ENCODE results near the gene SLC50A1.

Gene SLC50A1

GRCh38 chr1:155170101-155170785 lies 34.6 kb downstream of the SLC50A1 start:
- DNase-seq (ENCODE audit: low read depth in 2 of 2), result no peak

- DNase-seq (ENCODE audit: low read depth in 2 of 2), result no peak
Observed at GRCh38 chr1:155170806-155171205, 35.2 kb downstream of the SLC50A1 start.

GRCh38 chr1:155171836-155172731 lies 36.4 kb downstream of the SLC50A1 start:
- DNase-seq (ENCODE audit: low read depth in 2 of 2), result no peak

GRCh38 chr1:155172732-155173477 lies 37.3 kb downstream of the SLC50A1 start, which contains the start of gene KRTCAP2:
Gene KRTCAP2, minus strand, starts transcription at chr1:155173304. Its CDS starts 80 bp downstream, at chr1:155173224.
- peak; percentile 86 to 93 for DNase-seq (ENCODE audit: low read depth in 2 of 2)

GRCh38 chr1:155173478-155174323 lies 38.0 kb downstream of the SLC50A1 start, which contains the start of gene TRIM46:
Gene TRIM46, plus strand, starts transcription at chr1:155173849. Its CDS starts 118 bp downstream, at chr1:155173967.
- DNase-seq (ENCODE audit: low read depth in 2 of 2), result peak; percentile 64 to 68

- DNase-seq (ENCODE audit: low read depth in 2 of 2), result peak; percentile 18 to 35
Observed at GRCh38 chr1:155174324-155175280, 39.0 kb downstream of the SLC50A1 start.

- no peak for DNase-seq (ENCODE audit: low read depth in 2 of 2)
Observed at GRCh38 chr1:155175281-155175926, 39.8 kb downstream of the SLC50A1 start.

- DNase-seq (ENCODE audit: low read depth in 2 of 2), result no peak
Observed at GRCh38 chr1:155175927-155176371, 40.3 kb downstream of the SLC50A1 start.

- DNase-seq (ENCODE audit: low read depth in 2 of 2), result peak; percentile 86 to 90
Observed at GRCh38 chr1:155176544-155177071, 41.0 kb downstream of the SLC50A1 start.

GRCh38 chr1:155177192-155177917 lies 41.7 kb downstream of the SLC50A1 start:
- DNase-seq (ENCODE audit: low read depth in 2 of 2), result no peak

- no peak for DNase-seq (ENCODE audit: low read depth in 2 of 2)
Observed at GRCh38 chr1:155177918-155178281, 42.2 kb downstream of the SLC50A1 start.

- no peak for DNase-seq (ENCODE audit: low read depth in 2 of 2)
Observed at GRCh38 chr1:155178441-155179111, 42.9 kb downstream of the SLC50A1 start.

GRCh38 chr1:155179112-155180031 lies 43.7 kb downstream of the SLC50A1 start:
- DNase-seq (ENCODE audit: low read depth in 2 of 2), result no peak

- no peak for DNase-seq (ENCODE audit: low read depth in 2 of 2)
Observed at GRCh38 chr1:155181371-155182051, 45.9 kb downstream of the SLC50A1 start.

- no peak for DNase-seq (ENCODE audit: low read depth in 2 of 2)
Observed at GRCh38 chr1:155182052-155182550, 46.4 kb downstream of the SLC50A1 start.

GRCh38 chr1:155183775-155184221 lies 48.1 kb downstream of the SLC50A1 start:
- DNase-seq (ENCODE audit: low read depth in 2 of 2), result no peak
